Thyroid gland (tissue), 4 donors: ENCODE measurements around the gene HIPK2. TPM values are rescaled to one million over a fixed set of nuclear protein-coding genes. Genes with fewer than 3 reads are reported as not detected.

Experiments
- DNase-seq, 2 donors: peaks; one replicate each; pipeline ENCODE4 v3.0.0-alpha.2; 2019
- H3K27ac ChIP-seq, 3 donors: fragments of 200-600 bp; sonication (generic); 1 replicate in 2 of 3; 2 replicates in 1 of 3; pipeline ENCODE4 v1.5.1; 2016 to 2019; ENCODE audit warnings: mild to moderate bottlenecking in 1 of 3, moderate library complexity in 1 of 3
- H3K27me3 ChIP-seq: fragments of 200-600 bp; sonication (generic); one replicate; pipeline ENCODE4 v1.5.1; 2019
- H3K36me3 ChIP-seq, 2 donors: fragments of 200-600 bp; sonication (generic); one replicate each; pipeline ENCODE4 v1.5.1; 2016 to 2019
- H3K4me1 ChIP-seq, 2 donors: fragments of 200-600 bp; sonication (generic); one replicate each; pipeline ENCODE4 v1.5.1; 2017 to 2019
- H3K4me3 ChIP-seq, 3 donors: fragments of 200-600 bp; sonication (generic); replicated peaks in 1 of 3; 1 replicate in 2 of 3; 2 replicates in 1 of 3; pipeline ENCODE4 v1.5.1; 2016; ENCODE audit warnings: mild to moderate bottlenecking in 1 of 3
- H3K9me3 ChIP-seq: fragments of 200-600 bp; sonication (generic); one replicate; pipeline ENCODE4 v1.5.1; 2017
- CTCF ChIP-seq, 6 experiments: fragments of 200-600 bp in 3 of 6; fragments of 450-650 bp in 3 of 6; sonication (generic) in 3 of 6; IDR thresholded peaks; one replicate each; pipeline ENCODE4 v1.5.1; 2016 to 2019; ENCODE audit warnings: antibody characterized with exemption in 6 of 6, mild to moderate bottlenecking in 2 of 6, inconsistent platforms in 1 of 6, moderate library complexity in 1 of 6
- POLR2A ChIP-seq, 2 donors: fragments of 450-650 bp; IDR thresholded peaks; one replicate each; pipeline ENCODE4 v1.6.1; 2017; ENCODE audit warnings: antibody characterized with exemption in 2 of 2, mild to moderate bottlenecking in 2 of 2, moderate library complexity in 1 of 2
- WGBS, 2 donors: methylation state at CpG; one replicate each; pipeline ENCODE4 v1.1.5; 2017; 5-methylcytosine and 5-hydroxymethylcytosine counted together
- intact Hi-C: fragments of 100-400 bp; cut with DNase I; formaldehyde crosslinking; loops from one replicate; pipeline ENCODE4 v1.15.1; 2023
- total RNA-seq, 4 donors: library from RNA; depleted of rRNA; stranded (reverse); fragments of >200 nt; gene quantifications; one replicate each; pipeline ENCODE4 v1.2.3, GENCODE V29; 2016

Gene HIPK2
- total RNA-seq, 4 donors from 2014 or later = 31.3 to 58.5 (median 41.0) TPM

- no peak for TF ChIP-seq POLR2A (IDR thresholded peaks at IDR 0.05)
- no peaks in the 10 kb centered on the region for H3K27me3 ChIP-seq
- H3K27ac ChIP-seq = no peak overlapping the region
- no peak overlapping the region for H3K4me3 ChIP-seq
- H3K36me3 ChIP-seq = no peaks in the 10 kb centered on the region
- peaks cover 0 to 2% of the 10 kb centered on the region in 2 donors for H3K4me1 ChIP-seq
- intact Hi-C loops = no loop called here
- no peak for DNase-seq
- no peaks in the 10 kb centered on the region for H3K9me3 ChIP-seq
- 78 to 89% methylated on average over 13 of the region's 13 CpGs for WGBS, 2 donors
Measured at GRCh38 chr7:139562961-139563565, 214.7 kb downstream of the HIPK2 start.

- H3K27ac ChIP-seq = no peak overlapping the region
- H3K27me3 ChIP-seq = no peaks in the 10 kb centered on the region
- no peaks in the 10 kb centered on the region for H3K36me3 ChIP-seq
- 90 to 96% methylated on average over 8 to 12 of the region's 12 CpGs for WGBS, 2 donors
- no peak overlapping the region for H3K4me3 ChIP-seq
- no peak for TF ChIP-seq POLR2A (IDR thresholded peaks at IDR 0.05)
- no peak for TF ChIP-seq CTCF (IDR thresholded peaks at IDR 0.05)
- no peaks in the 10 kb centered on the region for H3K9me3 ChIP-seq
- no peak for DNase-seq
- peaks cover 0 to 6% of the 10 kb centered on the region in 2 donors for H3K4me1 ChIP-seq
- intact Hi-C loops = no loop called here
Measured at GRCh38 chr7:139562491-139562890, 215.3 kb downstream of the HIPK2 start.

- H3K4me1 ChIP-seq = peaks cover 0 to 6% of the 10 kb centered on the region in 2 donors
- H3K36me3 ChIP-seq = no peaks in the 10 kb centered on the region
- no peak overlapping the region for H3K27ac ChIP-seq
- H3K27me3 ChIP-seq = no peaks in the 10 kb centered on the region
- intact Hi-C loops = no loop called here
- H3K4me3 ChIP-seq = no peak overlapping the region
- no peak for TF ChIP-seq POLR2A (IDR thresholded peaks at IDR 0.05)
- TF ChIP-seq CTCF (IDR thresholded peaks at IDR 0.05) = no peak
- WGBS, 2 donors = 93 to 94% methylated on average over 11 of the region's 11 CpGs
- no peak for DNase-seq
- H3K9me3 ChIP-seq = no peaks in the 10 kb centered on the region
Measured at GRCh38 chr7:139560678-139561077, 217.1 kb downstream of the HIPK2 start.

- TF ChIP-seq POLR2A (IDR thresholded peaks at IDR 0.05) = no peak
- TF ChIP-seq CTCF (IDR thresholded peaks at IDR 0.05) = no peak
- H3K4me1 ChIP-seq = peaks cover 0 to 6% of the 10 kb centered on the region in 2 donors
- H3K36me3 ChIP-seq = no peaks in the 10 kb centered on the region
- DNase-seq = no peak
- H3K27me3 ChIP-seq = no peaks in the 10 kb centered on the region
- 86 to 90% methylated on average over 2 of the region's 2 CpGs for WGBS, 2 donors
- intact Hi-C loops = no loop called here
- no peak overlapping the region for H3K27ac ChIP-seq
- H3K9me3 ChIP-seq = no peaks in the 10 kb centered on the region
- H3K4me3 ChIP-seq = no peak overlapping the region
Measured at GRCh38 chr7:139560199-139560598, 217.6 kb downstream of the HIPK2 start.

- DNase-seq = no peak
- Histone ChIP-seq H3K27me3 (no peaks in the 10 kb centered on the region), H3K9me3 (no peaks in the 10 kb centered on the region), H3K4me1 (peaks cover 0 to 6% of the 10 kb centered on the region in 2 donors), H3K36me3 (no peaks in the 10 kb centered on the region), H3K4me3 (no peak overlapping the region), H3K27ac (no peak overlapping the region)
- WGBS, 2 donors = 61 to 63% methylated on average over 18 of the region's 18 CpGs
- intact Hi-C loops = no loop called here
- no peak for TF ChIP-seq POLR2A (IDR thresholded peaks at IDR 0.05)
- no peak for TF ChIP-seq CTCF (IDR thresholded peaks at IDR 0.05)
Measured at GRCh38 chr7:139559364-139560105, 218.3 kb downstream of the HIPK2 start.
